Astrocyte of the cerebellum (primary cell): ENCODE data around the gene PMS1.
"Not testable (repeated sequence)": the region's sequence is repeated elsewhere in the genome, so short reads cannot be mapped to it uniquely, and the experiment has no call there.

Experiments used
- DNase-seq: peaks from one replicate; pipeline ENCODE4 v3.0.0-alpha.2; 2011; ENCODE audit warnings: low read depth
- H3K4me3 ChIP-seq: 2 replicates; pipeline ENCODE4 v1.5.1; 2011; ENCODE audit warnings: mild to moderate bottlenecking, low read depth, low read length, moderate library complexity
- CTCF ChIP-seq: IDR thresholded peaks from 2 replicates; pipeline ENCODE4 v1.5.1; 2012; ENCODE audit warnings: low read length, low read depth, moderate library complexity, mild to moderate bottlenecking; ENCODE audit errors: missing control alignments
- in situ Hi-C: cut with HindIII; loops from 2 replicates; pipeline ENCODE4 v1.10.0; 2017; ENCODE audit warnings: low sequenced_read_pairs

Gene PMS1

DNA sequence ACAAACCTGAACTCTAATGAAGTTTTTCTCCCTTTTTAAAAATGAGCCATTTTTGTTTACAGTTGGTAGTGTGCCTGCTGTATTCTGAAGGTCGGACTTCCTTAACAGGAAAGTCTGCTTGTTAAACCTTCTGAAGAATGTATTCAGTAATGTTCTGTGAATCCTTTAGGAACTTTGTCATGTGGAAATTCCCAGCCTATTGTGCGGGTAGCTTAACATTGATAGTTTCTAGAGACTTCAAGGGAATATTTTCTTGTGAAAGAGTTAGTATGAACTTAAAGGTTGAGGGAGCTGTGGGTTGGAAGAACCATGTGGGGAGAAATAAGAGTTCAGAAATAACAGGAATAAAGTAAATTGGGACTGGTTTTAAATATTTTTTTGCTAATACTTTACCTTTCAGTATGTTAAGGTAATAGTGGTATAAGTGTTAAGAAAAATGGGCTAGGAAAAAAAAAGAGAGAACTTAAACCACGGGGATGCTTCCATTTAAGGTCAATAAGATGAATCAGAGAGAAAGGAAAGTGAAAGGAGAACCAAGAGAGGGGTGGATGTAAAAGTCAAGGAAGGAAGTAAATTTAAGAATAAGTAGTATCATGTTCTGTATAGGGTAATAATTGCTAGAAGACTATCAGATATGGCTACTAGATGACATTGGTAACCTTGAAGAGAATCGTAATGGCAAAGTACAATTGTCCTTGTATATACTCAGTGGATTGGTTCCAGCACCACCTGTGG, 90.5 kb downstream of the PMS1 start:
- in situ Hi-C loops = no loop called here
- TF ChIP-seq CTCF = no peak
- no peak for DNase-seq
- H3K4me3 ChIP-seq = no peak overlapping the region

DNA sequence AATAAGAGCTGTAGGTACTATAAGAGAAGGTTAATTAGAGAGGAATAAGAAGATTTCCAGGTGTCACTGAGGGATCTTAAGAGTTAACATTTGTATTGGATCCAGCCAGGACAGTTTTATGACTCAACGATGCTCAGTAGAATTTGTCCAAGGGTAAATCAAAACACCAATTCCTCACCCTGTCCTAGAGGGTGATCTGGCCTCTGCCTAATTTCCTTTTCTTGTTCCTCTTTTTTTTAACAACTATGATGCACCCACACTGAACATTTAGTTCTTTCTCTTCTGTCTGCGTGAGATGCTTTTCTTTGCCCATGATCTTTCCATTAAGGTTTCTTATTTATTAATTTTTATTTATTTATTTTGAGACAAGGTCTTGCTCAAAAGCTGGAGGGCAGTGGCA, 92.0 kb downstream of the PMS1 start:
- in situ Hi-C loops = no loop called here
- no peak for TF ChIP-seq CTCF
- H3K4me3 ChIP-seq = no peak overlapping the region
- DNase-seq = no peak

DNA sequence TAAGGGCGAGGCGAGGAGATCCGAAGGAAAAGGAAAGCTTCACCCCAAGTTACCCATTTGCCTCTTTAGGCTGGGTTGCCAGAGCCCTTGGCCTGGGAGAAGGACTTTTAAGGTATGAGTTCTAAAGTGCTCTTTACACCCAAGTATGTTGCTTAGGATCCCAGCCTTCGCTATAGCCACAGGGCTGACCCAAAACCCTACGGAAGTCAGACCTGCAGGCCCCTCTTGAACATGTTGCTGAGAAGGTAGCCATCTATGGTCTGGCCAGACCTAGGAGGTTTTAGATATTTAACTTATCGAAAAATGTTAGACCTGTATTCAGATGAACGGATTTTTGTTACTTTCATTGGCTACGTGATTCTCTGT, 95.4 kb downstream of the PMS1 start:
- no peak for TF ChIP-seq CTCF
- DNase-seq = no peak
- in situ Hi-C loops = no loop called here
- H3K4me3 ChIP-seq = no peak overlapping the region

GRCh38 chr2:189880429-189880828, 96.2 kb downstream of the PMS1 start:
- H3K4me3 ChIP-seq = no peak overlapping the region
- in situ Hi-C loops = no loop called here
- no peak for DNase-seq
- no peak for TF ChIP-seq CTCF

DNA sequence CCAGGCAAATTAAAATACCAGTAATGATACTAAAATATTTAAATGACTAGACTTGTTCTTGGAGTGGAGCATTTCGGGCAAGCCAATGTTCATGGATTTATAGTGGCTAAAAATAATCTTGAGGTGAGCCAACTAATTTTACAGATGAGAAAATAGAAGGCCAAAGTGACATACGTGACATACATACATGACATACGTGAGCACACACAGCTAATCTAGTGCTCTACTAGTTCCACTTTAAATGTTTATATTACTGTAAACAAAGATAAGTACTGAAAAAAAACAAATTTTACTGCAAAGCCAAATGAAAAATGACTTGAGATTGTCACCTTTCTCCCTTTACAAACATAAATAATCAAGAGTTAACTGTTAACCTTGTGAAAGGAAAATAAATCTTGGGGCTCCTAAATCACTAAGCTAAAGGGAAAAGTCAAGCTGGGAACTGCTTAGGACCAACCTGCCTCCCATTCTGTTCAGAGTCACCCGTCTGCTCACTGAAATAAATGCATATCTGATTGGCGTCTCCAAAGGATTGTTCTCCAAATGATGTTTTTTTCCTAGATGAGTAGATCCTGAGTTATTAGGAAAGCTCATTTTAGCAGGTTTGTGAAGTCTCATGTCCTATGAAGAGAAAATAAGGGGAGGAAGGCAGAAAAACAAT, 96.7 kb downstream of the PMS1 start:
- no peak overlapping the region for H3K4me3 ChIP-seq
- no peak for DNase-seq
- in situ Hi-C loops = no loop called here
- TF ChIP-seq CTCF = no peak

DNA sequence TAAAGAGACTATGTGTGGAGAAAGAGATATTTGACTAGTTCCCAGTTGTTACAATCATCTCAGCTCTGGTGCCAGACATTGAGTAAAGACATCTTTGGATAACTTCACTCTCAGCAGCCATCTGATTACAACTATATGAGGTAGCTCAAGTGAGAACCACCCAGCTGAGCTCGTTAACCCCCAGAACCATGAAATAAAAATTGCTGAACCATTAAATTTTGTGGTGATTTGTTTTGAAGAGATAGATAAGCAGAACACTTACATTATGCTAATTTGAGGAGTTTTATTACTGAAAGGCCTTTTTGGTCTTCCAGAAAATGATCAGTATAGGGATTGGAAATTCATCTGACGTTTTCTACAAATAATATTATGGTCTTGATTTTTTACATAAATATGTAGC, 101.1 kb downstream of the PMS1 start:
- TF ChIP-seq CTCF = no peak
- no peak overlapping the region for H3K4me3 ChIP-seq
- no peak for DNase-seq
- in situ Hi-C loops = no loop called here

GRCh38 chr2:189892546-189893294, 108.5 kb downstream of the PMS1 start:
- DNase-seq, in situ Hi-C loops: not testable (repeated sequence)

More at GRCh38 chr2:189892546-189893294, 108.5 kb downstream of the PMS1 start:
- not testable (repeated sequence) for H3K4me3 ChIP-seq
